Left lung (tissue), 10 donors: ENCODE measurements around the gene CDH13. TPM values are rescaled to one million over a fixed set of nuclear protein-coding genes. Genes with fewer than 3 reads are reported as not detected.

ENCODE experiments used
- ATAC-seq: fragments of 200-7000 bp; cut with Tn5 transposase; one replicate; pipeline ENCODE4 v1.9.1; 2020; ENCODE audit warnings: moderate library complexity
- DNase-seq, 4 donors: peaks; one replicate each; pipeline ENCODE4 v3.0.0-alpha.2; 2013 to 2020
- H3K27ac ChIP-seq, 2 donors: fragments of 200-600 bp; sonication (generic) in 1 of 2; one replicate each; pipeline versions ENCODE4 v1.5.0 to v1.8.0; 2020 to 2021
- H3K27me3 ChIP-seq, 2 donors: fragments of 200-600 bp; sonication (generic) in 1 of 2; one replicate each; pipeline versions ENCODE4 v1.5.0 to v1.8.0; 2020 to 2021
- H3K36me3 ChIP-seq, 2 donors: fragments of 200-600 bp; sonication (generic) in 1 of 2; one replicate each; pipeline versions ENCODE4 v1.5.0 to v1.8.0; 2020 to 2021
- H3K4me1 ChIP-seq, 2 donors: fragments of 200-600 bp; one replicate each; pipeline ENCODE4 v1.8.0; 2021
- H3K4me3 ChIP-seq, 2 donors: fragments of 200-600 bp; sonication (generic) in 1 of 2; one replicate each; pipeline versions ENCODE4 v1.5.0 to v1.8.0; 2020 to 2021; ENCODE audit warnings: mild to moderate bottlenecking in 1 of 2
- H3K9me3 ChIP-seq, 2 donors: fragments of 200-600 bp; sonication (generic) in 1 of 2; one replicate each; pipeline versions ENCODE4 v1.5.0 to v1.8.0; 2020 to 2021
- intact Hi-C, 2 donors: fragments of 100-400 bp; cut with DNase I; formaldehyde crosslinking; loops; one replicate each; pipeline versions ENCODE4 v1.11.2 to v1.14.2; 2022
- polyA plus RNA-seq, 6 donors: library from polyadenylated mRNA; unstranded; fragments of 120-200 nt; gene quantifications; one replicate each; pipeline ENCODE4 v1.2.1, GENCODE V29; 2013; ENCODE audit not compliant: insufficient read length in 6 of 6
- total RNA-seq, 2 donors: library from RNA; stranded (reverse); fragmentation: NEBNext Ultra II Directional; extraction: Animal tissue kit (Norgen Biotek cat#: 25700); gene quantifications; one replicate each; pipeline ENCODE4 v1.2.1, GENCODE V29; 2021
- TF ChIP-seq, protein P1 (sequence below), 2 donors: fragments of 200-600 bp; sonication (generic) in 1 of 2; IDR thresholded peaks; one replicate each; pipeline versions ENCODE4 v1.5.0 to v1.8.0; 2021; ENCODE audit warnings: antibody characterized with exemption in 2 of 2
- donor health status: DM: no; HTN: yes; CAD: no.
- donor health status: DM: no; HTN: no; CAD: no.

The CDH13 gene
- total and polyA plus RNA-seq, 8 donors = 2.7 to 20.3 (median 3.2) TPM

DNA sequence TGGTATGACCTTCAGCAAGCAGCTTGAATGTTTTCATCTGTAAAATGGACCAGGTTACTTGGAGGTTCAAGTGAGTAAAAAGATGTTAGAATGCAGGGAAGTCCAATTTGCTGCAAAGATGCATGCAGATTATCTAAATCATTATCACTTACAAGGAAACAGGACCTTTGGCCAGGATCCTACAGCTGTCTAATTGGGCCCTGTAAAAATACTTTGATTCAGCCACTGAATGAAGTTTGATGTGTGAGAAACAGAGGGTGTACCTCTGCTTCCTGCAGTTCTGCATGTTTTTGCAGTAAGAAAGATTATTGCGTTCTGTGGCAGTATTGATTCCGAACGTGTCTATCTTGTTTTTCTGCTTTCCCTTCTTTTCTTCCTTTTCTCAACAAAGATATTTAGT lies 10.2 kb downstream of the CDH13 start:
- Histone ChIP-seq H3K27ac (no peak overlapping the region), H3K36me3 (no peaks in the 10 kb centered on the region), H3K4me1 (no peaks in the 10 kb centered on the region), H3K9me3 (no peaks in the 10 kb centered on the region), H3K4me3 (no peak overlapping the region), H3K27me3 (no peaks in the 10 kb centered on the region)
- DNase-seq (no peak), ATAC-seq (no peak)
- TF ChIP-seq, protein P1, sequence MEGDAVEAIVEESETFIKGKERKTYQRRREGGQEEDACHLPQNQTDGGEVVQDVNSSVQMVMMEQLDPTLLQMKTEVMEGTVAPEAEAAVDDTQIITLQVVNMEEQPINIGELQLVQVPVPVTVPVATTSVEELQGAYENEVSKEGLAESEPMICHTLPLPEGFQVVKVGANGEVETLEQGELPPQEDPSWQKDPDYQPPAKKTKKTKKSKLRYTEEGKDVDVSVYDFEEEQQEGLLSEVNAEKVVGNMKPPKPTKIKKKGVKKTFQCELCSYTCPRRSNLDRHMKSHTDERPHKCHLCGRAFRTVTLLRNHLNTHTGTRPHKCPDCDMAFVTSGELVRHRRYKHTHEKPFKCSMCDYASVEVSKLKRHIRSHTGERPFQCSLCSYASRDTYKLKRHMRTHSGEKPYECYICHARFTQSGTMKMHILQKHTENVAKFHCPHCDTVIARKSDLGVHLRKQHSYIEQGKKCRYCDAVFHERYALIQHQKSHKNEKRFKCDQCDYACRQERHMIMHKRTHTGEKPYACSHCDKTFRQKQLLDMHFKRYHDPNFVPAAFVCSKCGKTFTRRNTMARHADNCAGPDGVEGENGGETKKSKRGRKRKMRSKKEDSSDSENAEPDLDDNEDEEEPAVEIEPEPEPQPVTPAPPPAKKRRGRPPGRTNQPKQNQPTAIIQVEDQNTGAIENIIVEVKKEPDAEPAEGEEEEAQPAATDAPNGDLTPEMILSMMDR (IDR thresholded peaks at IDR 0.05) = no peak
- intact Hi-C loops = no loop called here

DNA sequence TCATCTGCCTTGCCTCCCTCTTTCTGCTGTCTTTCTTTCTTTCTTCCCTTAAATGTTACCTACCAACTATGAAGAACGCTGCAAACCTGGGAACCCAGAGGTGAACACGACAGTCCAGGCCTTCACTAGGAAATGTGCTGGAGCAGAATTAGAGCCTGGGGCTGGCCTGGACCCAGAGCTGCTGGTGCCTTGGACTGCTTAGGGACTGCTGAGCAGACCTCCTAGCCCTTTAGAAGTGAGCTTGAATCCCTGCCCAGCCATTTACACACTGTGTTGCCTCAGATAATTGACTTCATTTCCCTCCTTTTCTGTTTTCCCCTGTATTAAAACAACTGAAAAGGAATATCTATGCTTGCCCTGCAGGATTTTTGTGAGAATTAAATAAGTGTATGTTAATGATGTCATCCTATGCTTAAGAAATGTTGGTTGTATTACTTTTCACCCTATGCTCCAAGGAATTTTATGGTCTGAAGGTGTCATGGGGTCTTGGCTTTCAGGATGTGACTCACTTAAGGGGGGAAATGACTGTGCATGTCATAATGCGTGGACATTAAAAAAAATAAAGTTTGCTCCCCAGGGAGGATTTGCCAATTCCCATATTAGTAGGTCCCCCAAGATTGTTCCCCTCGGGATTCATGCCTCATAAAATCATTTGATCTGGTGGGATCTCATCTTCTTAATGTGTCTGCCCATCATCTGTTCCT lies 11.5 kb downstream of the CDH13 start:
- no peak overlapping the region for H3K4me3 ChIP-seq
- no peaks in the 10 kb centered on the region for H3K4me1 ChIP-seq
- no peaks in the 10 kb centered on the region for H3K9me3 ChIP-seq
- H3K27ac ChIP-seq = no peak overlapping the region
- TF ChIP-seq, protein P1 (IDR thresholded peaks at IDR 0.05) = no peak
- no peak for ATAC-seq
- H3K36me3 ChIP-seq = no peaks in the 10 kb centered on the region
- no peaks in the 10 kb centered on the region for H3K27me3 ChIP-seq
- DNase-seq = no peak
- intact Hi-C loops = no loop called here

DNA sequence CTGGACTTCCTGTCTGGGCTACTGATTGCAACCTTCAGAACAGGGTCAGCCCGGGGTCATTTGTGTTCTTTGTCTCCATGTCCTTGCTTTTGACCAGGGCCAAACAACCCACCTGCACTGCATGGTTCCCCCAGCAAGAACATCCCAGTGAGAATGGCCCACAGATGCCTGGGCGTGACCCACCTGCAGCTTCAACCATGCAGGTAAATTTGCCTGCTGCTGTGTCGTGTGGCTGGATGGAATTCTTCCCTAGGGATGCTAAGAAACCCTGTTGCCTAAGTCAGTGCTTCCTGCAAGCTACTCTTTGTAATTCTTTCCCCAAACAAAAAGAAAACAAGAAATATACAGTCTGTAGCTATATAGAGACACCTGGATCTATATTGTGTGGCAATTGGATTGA lies 12.5 kb downstream of the CDH13 start:
- H3K4me1 ChIP-seq = no peaks in the 10 kb centered on the region
- no peak overlapping the region for H3K27ac ChIP-seq
- H3K9me3 ChIP-seq = no peaks in the 10 kb centered on the region
- no peaks in the 10 kb centered on the region for H3K36me3 ChIP-seq
- H3K4me3 ChIP-seq = no peak overlapping the region
- ATAC-seq = no peak
- intact Hi-C loops = no loop called here
- TF ChIP-seq, protein P1 (IDR thresholded peaks at IDR 0.05) = no peak
- no peak for DNase-seq
- H3K27me3 ChIP-seq = no peaks in the 10 kb centered on the region

DNA sequence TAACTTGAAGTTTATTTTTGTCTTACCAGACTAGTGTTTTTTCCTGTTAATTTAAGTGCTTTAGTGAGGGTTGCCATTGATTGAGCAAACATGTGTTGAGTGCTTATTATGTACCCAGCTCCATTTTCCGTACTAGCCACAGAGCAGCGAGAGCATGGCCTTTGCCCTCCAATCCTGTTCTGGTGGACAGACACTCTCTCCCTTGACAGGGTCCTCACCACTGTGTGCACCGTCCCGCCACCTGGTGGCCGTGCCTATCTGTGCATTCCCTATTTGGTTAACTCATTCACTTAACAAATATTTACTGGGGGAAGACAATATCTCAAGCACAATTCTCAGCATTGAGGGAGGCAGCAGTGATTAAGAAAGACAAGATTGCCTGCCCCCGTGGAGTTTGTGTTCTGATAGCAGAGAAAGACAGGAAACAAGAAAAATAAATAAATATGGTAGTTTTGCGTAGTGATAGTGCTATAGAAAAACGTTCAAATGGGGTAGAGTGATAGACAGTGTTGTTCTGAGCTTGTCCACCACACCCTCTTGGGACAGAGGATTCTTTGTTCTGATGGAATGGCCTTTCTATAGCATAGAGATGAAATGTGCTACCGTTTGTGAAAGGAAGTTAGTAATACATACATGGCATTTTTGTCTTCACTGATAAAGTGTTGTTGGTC lies 13.0 kb downstream of the CDH13 start:
- no peak overlapping the region for H3K27ac ChIP-seq
- no peaks in the 10 kb centered on the region for H3K9me3 ChIP-seq
- no peaks in the 10 kb centered on the region for H3K27me3 ChIP-seq
- TF ChIP-seq, protein P1 (IDR thresholded peaks at IDR 0.05) = peak; percentile 54 to 67
- H3K4me1 ChIP-seq = no peaks in the 10 kb centered on the region
- H3K36me3 ChIP-seq = no peaks in the 10 kb centered on the region
- DNase-seq (peak in 1 of 4 donors; percentile 36), ATAC-seq (peak; percentile 76)
- intact Hi-C loops = no loop called here
- H3K4me3 ChIP-seq = no peak overlapping the region

DNA sequence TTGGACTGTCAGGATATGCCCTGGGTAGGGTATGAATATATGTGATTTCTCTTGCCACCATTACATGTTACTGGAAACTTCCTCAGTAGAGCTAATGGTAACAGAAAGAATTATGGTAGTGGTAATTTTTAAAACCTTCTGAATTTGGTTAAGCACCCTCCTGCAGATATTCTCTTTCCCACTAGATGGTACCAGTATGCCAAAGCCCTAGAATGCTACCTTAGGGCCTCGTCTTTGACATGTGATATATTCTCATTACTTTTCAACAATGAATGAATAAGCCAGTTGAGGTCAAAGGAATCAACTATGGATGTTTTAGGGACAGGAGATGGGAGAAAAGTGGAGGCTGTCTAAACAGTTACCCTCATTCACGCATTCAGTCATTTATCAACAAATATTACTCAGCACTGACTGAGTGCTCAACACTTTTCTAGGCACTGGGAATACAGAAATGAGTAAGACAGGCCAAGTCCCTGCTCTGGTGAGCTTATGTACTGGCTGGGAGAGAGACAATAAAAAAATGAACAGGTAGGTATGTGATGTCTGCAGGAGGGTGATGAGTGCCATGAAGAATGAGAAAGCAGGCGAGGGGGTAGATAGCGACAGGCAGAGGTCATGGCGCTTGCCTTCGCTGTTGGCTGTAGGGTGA lies 14.7 kb downstream of the CDH13 start:
- no peak for DNase-seq
- no peak for ATAC-seq
- no peaks in the 10 kb centered on the region for H3K27me3 ChIP-seq
- H3K4me1 ChIP-seq = no peaks in the 10 kb centered on the region
- H3K9me3 ChIP-seq = no peaks in the 10 kb centered on the region
- intact Hi-C loops = no loop called here
- H3K36me3 ChIP-seq = no peaks in the 10 kb centered on the region
- TF ChIP-seq, protein P1 (IDR thresholded peaks at IDR 0.05) = peak in 1 of 2 donors; percentile 10
- H3K27ac ChIP-seq = no peak overlapping the region
- no peak overlapping the region for H3K4me3 ChIP-seq
